ENCODE data around the gene REELD1.

- TF ChIP-seq CTCF (IDR thresholded peaks at IDR 0.05): no peak
- TF ChIP-seq POLR2A (IDR thresholded peaks at IDR 0.05): no peak
- no peak for TF ChIP-seq POLR2AphosphoS5 (IDR thresholded peaks at IDR 0.05)
These were observed 31.1 kb upstream of the REELD1 start for GRCh38 chr4:146183209-146183608.
